H1 (cell line): ENCODE data around the gene DELE1. TPM values are rescaled to one million over a fixed set of nuclear protein-coding genes. Genes with fewer than 3 reads are reported as not detected.

Experiments
- CTCF ChIA-PET: fragments of 300-600 bp; sonication (Branson Sonifier 250); formaldehyde crosslinking; loops from one replicate; lab custom pipeline; 2021; ENCODE audit not compliant: partially characterized antibody; lab: Charles Lee
- POLR2A ChIA-PET: fragments of 300-600 bp; sonication (Branson Sonifier 250); formaldehyde crosslinking; loops from one replicate; lab custom pipeline; 2021; ENCODE audit warnings: inconsistent platforms; ENCODE audit not compliant: partially characterized antibody; lab: Charles Lee
- DNase-seq, 2 experiments: peaks; one replicate each; pipeline versions ENCODE4 v3.0.0 to v3.0.0-alpha.2; 2010 to 2022; ENCODE audit warnings: low spot score in 2 of 2, low read depth in 1 of 2, mixed read lengths in 1 of 2
- FAIRE-seq: peaks from 2 replicates; lab custom pipeline; 2011; peaks lifted over from hg19 to GRCh38; lab: Jason Lieb, UNC
- H2AFZ ChIP-seq: 2 replicates; pipeline ENCODE4 v1.8.1; 2012; ENCODE audit warnings: low read length, inconsistent platforms
- H2AK5ac ChIP-seq: 2 replicates; pipeline ENCODE4 v1.6.1; 2013; ENCODE audit warnings: low read depth, low read length
- H2BK120ac ChIP-seq: replicated peaks from 2 replicates; pipeline ENCODE3; 2013; ENCODE audit warnings: low read depth, low read length, inconsistent platforms
- H2BK12ac ChIP-seq: 2 replicates; pipeline ENCODE4 v1.6.1; 2013; ENCODE audit warnings: low read depth, low read length
- H2BK15ac ChIP-seq: 2 replicates; pipeline ENCODE4 v1.6.1; 2013; ENCODE audit warnings: low read length
- H2BK20ac ChIP-seq: 2 replicates; pipeline ENCODE4 v1.6.1; 2013; ENCODE audit warnings: low read length
- H2BK5ac ChIP-seq: 2 replicates; pipeline ENCODE4 v1.6.1; 2013; ENCODE audit warnings: low read depth, low read length
- H3K14ac ChIP-seq: 2 replicates; pipeline ENCODE4 v1.6.1; 2013; ENCODE audit warnings: inconsistent platforms; ENCODE audit not compliant: insufficient read length
- H3K18ac ChIP-seq: 2 replicates; pipeline ENCODE4 v1.6.1; 2013; ENCODE audit warnings: low read length; ENCODE audit errors: extremely low read depth
- H3K23ac ChIP-seq: 2 replicates; pipeline ENCODE4 v1.6.1; 2013; ENCODE audit warnings: inconsistent platforms; ENCODE audit not compliant: insufficient read length
- H3K23me2 ChIP-seq: 2 replicates; pipeline ENCODE4 v1.6.1; 2013; ENCODE audit warnings: low read depth, low read length
- H3K27ac ChIP-seq: 2 replicates; pipeline ENCODE4 v1.6.1; 2011; ENCODE audit warnings: low read depth, low read length, inconsistent platforms
- H3K27me3 ChIP-seq, 4 experiments: replicated peaks in 1 of 4; 1 replicate in 1 of 4; 2 replicates in 3 of 4; pipeline versions ENCODE4 v1.6.1 to v1.8.1; 2011 to 2013; ENCODE audit warnings: low read length in 3 of 4, mild to moderate bottlenecking in 3 of 4, inconsistent platforms in 2 of 4, mixed read lengths in 2 of 4, moderate library complexity in 1 of 4; ENCODE audit not compliant: control insufficient read depth in 3 of 4, insufficient read depth in 3 of 4; ENCODE audit errors: extremely low read depth in 1 of 4
- H3K36me3 ChIP-seq, 4 experiments: 2 replicates each; pipeline versions ENCODE4 v1.6.1 to v1.8.1; 2011 to 2013; ENCODE audit warnings: mild to moderate bottlenecking in 4 of 4, low read length in 3 of 4, moderate library complexity in 2 of 4, control low read depth in 1 of 4, inconsistent platforms in 1 of 4; ENCODE audit not compliant: insufficient read depth in 4 of 4, control insufficient read depth in 2 of 4
- H3K4ac ChIP-seq: replicated peaks from 2 replicates; pipeline ENCODE3; 2013; ENCODE audit warnings: low read length, low read depth, mixed read lengths, inconsistent platforms; ENCODE audit not compliant: insufficient read length
- H3K4me1 ChIP-seq, 4 experiments: replicated peaks in 1 of 4; 1 replicate in 1 of 4; 2 replicates in 3 of 4; pipeline versions ENCODE4 v1.6.1 to v1.8.1; 2011 to 2013; ENCODE audit warnings: low read length in 3 of 4, inconsistent platforms in 2 of 4, mixed read lengths in 1 of 4; ENCODE audit not compliant: insufficient read depth in 4 of 4, control insufficient read depth in 3 of 4
- H3K4me2 ChIP-seq, 2 experiments: 2 replicates each; pipeline versions ENCODE4 v1.6.1 to v1.8.1; 2011 to 2013; ENCODE audit warnings: low read depth in 2 of 2, low read length in 2 of 2, control low read depth in 1 of 2, inconsistent platforms in 1 of 2, mild to moderate bottlenecking in 1 of 2; ENCODE audit not compliant: insufficient read depth in 1 of 2
- H3K4me3 ChIP-seq, 4 experiments: fragments of 200-600, 300-600 bp in 1 of 4; sonication (generic), shearing (Covaris generic), sonication (Bioruptor Twin) in 1 of 4; 2 replicates each; pipeline versions ENCODE4 v1.5.1 to v1.8.1; 2011 to 2016; ENCODE audit warnings: low read length in 4 of 4, low read depth in 3 of 4, control low read depth in 2 of 4, inconsistent platforms in 2 of 4, mild to moderate bottlenecking in 2 of 4, mixed read lengths in 1 of 4, moderate library complexity in 1 of 4; ENCODE audit not compliant: insufficient read depth in 2 of 4; ENCODE audit errors: extremely low read depth in 1 of 4
- H3K56ac ChIP-seq: replicated peaks from 2 replicates; pipeline ENCODE3; 2013; ENCODE audit warnings: low read depth, mild to moderate bottlenecking, mixed read lengths, low read length, inconsistent platforms; ENCODE audit not compliant: insufficient read length
- H3K79me1 ChIP-seq: 2 replicates; pipeline ENCODE4 v1.6.1; 2013; ENCODE audit warnings: low read depth, low read length, control low read depth
- H3K79me2 ChIP-seq, 2 experiments: 2 replicates each; pipeline versions ENCODE4 v1.6.1 to v1.8.1; 2012 to 2013; ENCODE audit warnings: low read length in 2 of 2, mild to moderate bottlenecking in 2 of 2, inconsistent platforms in 1 of 2; ENCODE audit not compliant: insufficient read depth in 2 of 2, control insufficient read depth in 1 of 2
- H3K9ac ChIP-seq, 4 experiments: replicated peaks in 1 of 4; 1 replicate in 1 of 4; 2 replicates in 3 of 4; pipeline versions ENCODE4 v1.6.1 to v1.8.1; 2011 to 2013; ENCODE audit warnings: low read depth in 3 of 4, low read length in 3 of 4, control low read depth in 2 of 4, mild to moderate bottlenecking in 2 of 4, moderate library complexity in 2 of 4, inconsistent platforms in 1 of 4; ENCODE audit errors: extremely low read depth in 1 of 4
- H3K9me3 ChIP-seq, 2 experiments: 2 replicates each; pipeline versions ENCODE4 v1.6.1 to v1.8.1; 2012 to 2013; ENCODE audit warnings: mild to moderate bottlenecking in 2 of 2, moderate library complexity in 2 of 2, control low read depth in 1 of 2, inconsistent platforms in 1 of 2, low read depth in 1 of 2, low read length in 1 of 2, mixed read lengths in 1 of 2; ENCODE audit not compliant: insufficient read depth in 2 of 2
- H4K20me1 ChIP-seq, 2 experiments: replicated peaks in 1 of 2; 2 replicates each; pipeline versions ENCODE3 to v1.8.1; 2011 to 2013; ENCODE audit warnings: inconsistent platforms in 2 of 2, low read length in 2 of 2, mild to moderate bottlenecking in 1 of 2; ENCODE audit not compliant: insufficient read depth in 2 of 2, control insufficient read depth in 1 of 2
- H4K5ac ChIP-seq: 2 replicates; pipeline ENCODE4 v1.6.1; 2013; ENCODE audit warnings: low read length, low read depth, mixed read lengths, inconsistent platforms; ENCODE audit not compliant: insufficient read length
- H4K8ac ChIP-seq: 2 replicates; pipeline ENCODE4 v1.8.0; 2013; ENCODE audit warnings: mild to moderate bottlenecking, moderate library complexity, low read length, inconsistent platforms; ENCODE audit not compliant: insufficient read depth; ENCODE audit errors: extremely low read depth
- H4K91ac ChIP-seq: replicated peaks from 2 replicates; pipeline ENCODE3; 2013; ENCODE audit warnings: low read length, mixed read lengths, inconsistent platforms; ENCODE audit not compliant: insufficient read length
- POU5F1 ChIP-seq: IDR thresholded peaks from 2 replicates; pipeline ENCODE4 v1.6.1; 2011; ENCODE audit warnings: low read depth, mild to moderate bottlenecking, low read length, moderate library complexity
- WGBS, 2 experiments: shearing (Covaris generic) in 1 of 2; methylation state at CpG; one replicate each; pipeline versions ENCODE4 v1.1.6 to v1.1.7; 2013 to 2015; ENCODE audit warnings: low lambda C conversion rate in 2 of 2, mixed read lengths in 2 of 2, inconsistent platforms in 1 of 2, low coverage in 1 of 2, missing lambda C conversion rate in 1 of 2; ENCODE audit not compliant: insufficient replicate concordance in 2 of 2, insufficient coverage in 1 of 2, insufficient read length in 1 of 2; ENCODE audit errors: extremely low coverage in 1 of 2, missing lambda C conversion rate in 1 of 2; 5-methylcytosine and 5-hydroxymethylcytosine counted together
- polyA plus RNA-seq, 7 experiments: library from polyadenylated mRNA; depleted of rRNA in 3 of 7; stranded (reverse) in 5 of 7; unstranded in 2 of 7; fragments of >200 nt in 5 of 7; fragments of 200-250 nt in 2 of 7; gene quantifications; 1 replicate in 5 of 7; 2 replicates in 1 of 7; 4 replicates in 1 of 7; pipeline versions ENCODE4 v1.2.1 to v1.2.3, GENCODE V29; 2011 to 2013; ENCODE audit warnings: missing spikeins in 2 of 7, mixed read lengths in 2 of 7
- total RNA-seq: library from RNA; stranded (reverse); fragmentation: NEBNext Ultra II Directional; extraction: Animal tissue kit (Norgen Biotek cat#: 25700); gene quantifications from 2 replicates; pipeline ENCODE4 v1.2.1, GENCODE V29; 2021

Gene DELE1
- total and polyA plus RNA-seq, 2 of the 8 experiments (the other 6 are each of a cell fraction or from before 2014, with no cell fraction given) = 61.4 to 114 TPM

GRCh38 chr5:141933151-141933550, 9.5 kb downstream of the DELE1 start:
- no peak overlapping the region for H4K5ac ChIP-seq
- no peaks in the 10 kb centered on the region for H3K79me1 ChIP-seq
- FAIRE-seq = no peak
- no peaks in the 10 kb centered on the region for H3K23me2 ChIP-seq
- no peak overlapping the region; the same call in 1 of the 2 replicates for H4K8ac ChIP-seq
- H3K36me3 ChIP-seq = peaks cover 28 to 79% (median 70%) of the 10 kb centered on the region in 4 experiments
- H3K14ac ChIP-seq = no peak overlapping the region
- no peak overlapping the region for H2BK12ac ChIP-seq
- CTCF ChIA-PET = interaction anchor here (0.8 to 20.8 kb wide), 3 partner anchors 12 to 54 kb away, joined by 3 to 324 read pairs (median 5); partner anchors contain the start of gene PCDH12
- H2BK120ac ChIP-seq = no peak overlapping the region
- H3K27ac ChIP-seq = no peak overlapping the region
- H4K20me1 ChIP-seq = peaks cover 0 to 3% of the 10 kb centered on the region in 2 experiments
- DNase-seq = no peak
- H2AFZ ChIP-seq = no peak overlapping the region
- H3K56ac ChIP-seq = no peak overlapping the region
- H3K4me2 ChIP-seq = no peak overlapping the region
- H2AK5ac ChIP-seq = no peak overlapping the region
- no peak for TF ChIP-seq POU5F1
- no peak overlapping the region for H3K18ac ChIP-seq
- H3K27me3 ChIP-seq = no peaks in the 10 kb centered on the region
- H3K4me1 ChIP-seq = no peaks in the 10 kb centered on the region
- WGBS, 2 experiments = 93% methylated on average over 7 of the region's 7 CpGs; no CpG with 5 or more reads in 1 of the 2 experiments
- no peaks in the 10 kb centered on the region for H3K9me3 ChIP-seq
- H3K4ac ChIP-seq = no peak overlapping the region
- no peak overlapping the region for H3K9ac ChIP-seq
- no peak overlapping the region for H3K4me3 ChIP-seq
- no peaks in the 10 kb centered on the region for H3K79me2 ChIP-seq
- POLR2A ChIA-PET = interaction anchor here (4.7 kb wide), 1 partner anchor 11 kb away, joined by 32 read pairs; no protein-coding TSS in a partner anchor
- no peak overlapping the region for H3K23ac ChIP-seq
- no peak overlapping the region for H4K91ac ChIP-seq
- no peak overlapping the region for H2BK20ac ChIP-seq
- H2BK5ac ChIP-seq = no peak overlapping the region
- no peak overlapping the region for H2BK15ac ChIP-seq
